Thyroid gland (tissue), 4 donors: Measurements from ENCODE around the gene HLCS.

Experiments used
- POLR2A ChIP-seq, 2 donors: fragments of 450-650 bp; IDR thresholded peaks; one replicate each; pipeline ENCODE4 v1.6.1; 2017; ENCODE audit warnings: antibody characterized with exemption in 2 of 2, mild to moderate bottlenecking in 2 of 2, moderate library complexity in 1 of 2
- TF ChIP-seq, protein P1 (sequence below), 6 experiments: fragments of 200-600 bp in 3 of 6; fragments of 450-650 bp in 3 of 6; sonication (generic) in 3 of 6; IDR thresholded peaks; one replicate each; pipeline ENCODE4 v1.5.1; 2016 to 2019; ENCODE audit warnings: antibody characterized with exemption in 6 of 6, mild to moderate bottlenecking in 2 of 6, inconsistent platforms in 1 of 6, moderate library complexity in 1 of 6

DNA sequence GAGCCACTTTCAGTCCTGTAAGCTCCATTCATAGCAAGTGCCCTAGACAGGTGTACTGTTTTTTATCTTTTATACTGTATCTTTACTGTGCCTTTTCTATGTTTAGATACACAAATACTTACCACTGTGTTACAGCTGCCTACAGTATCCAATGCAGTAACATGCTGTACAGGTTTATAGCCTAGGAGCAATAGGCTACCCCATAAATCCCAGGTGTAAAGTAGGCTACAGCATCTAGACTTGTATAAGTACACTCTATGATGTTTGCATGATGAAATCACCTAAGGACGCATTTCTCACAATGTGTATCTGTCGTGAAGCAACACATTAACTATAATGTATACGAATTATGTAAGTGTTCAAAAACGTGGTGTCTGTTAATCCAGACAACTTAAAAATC, 10.7 kb downstream of the HLCS start:
- TF ChIP-seq, protein P1, sequence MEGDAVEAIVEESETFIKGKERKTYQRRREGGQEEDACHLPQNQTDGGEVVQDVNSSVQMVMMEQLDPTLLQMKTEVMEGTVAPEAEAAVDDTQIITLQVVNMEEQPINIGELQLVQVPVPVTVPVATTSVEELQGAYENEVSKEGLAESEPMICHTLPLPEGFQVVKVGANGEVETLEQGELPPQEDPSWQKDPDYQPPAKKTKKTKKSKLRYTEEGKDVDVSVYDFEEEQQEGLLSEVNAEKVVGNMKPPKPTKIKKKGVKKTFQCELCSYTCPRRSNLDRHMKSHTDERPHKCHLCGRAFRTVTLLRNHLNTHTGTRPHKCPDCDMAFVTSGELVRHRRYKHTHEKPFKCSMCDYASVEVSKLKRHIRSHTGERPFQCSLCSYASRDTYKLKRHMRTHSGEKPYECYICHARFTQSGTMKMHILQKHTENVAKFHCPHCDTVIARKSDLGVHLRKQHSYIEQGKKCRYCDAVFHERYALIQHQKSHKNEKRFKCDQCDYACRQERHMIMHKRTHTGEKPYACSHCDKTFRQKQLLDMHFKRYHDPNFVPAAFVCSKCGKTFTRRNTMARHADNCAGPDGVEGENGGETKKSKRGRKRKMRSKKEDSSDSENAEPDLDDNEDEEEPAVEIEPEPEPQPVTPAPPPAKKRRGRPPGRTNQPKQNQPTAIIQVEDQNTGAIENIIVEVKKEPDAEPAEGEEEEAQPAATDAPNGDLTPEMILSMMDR (IDR thresholded peaks at IDR 0.05): no peak
- TF ChIP-seq POLR2A (IDR thresholded peaks at IDR 0.05): no peak
